ENCODE measurements around the gene CNOT4.

GRCh38 chr7:135536150-135536549 is 26.2 kb upstream of the CNOT4 start:
- TF ChIP-seq MAX (IDR thresholded peaks at IDR 0.05) (no peak), TP53 (CRISPR knock-in tag; IDR thresholded peaks at IDR 0.05) (no peak), CTCF (IDR thresholded peaks at IDR 0.05) (no peak), POLR2A (IDR thresholded peaks at IDR 0.05; ENCODE audit: low read length) (no peak), MYC (IDR thresholded peaks at IDR 0.05; ENCODE audit: borderline replicate concordance, low read length) (no peak), USF2 (IDR thresholded peaks at IDR 0.05) (no peak), JUN (IDR thresholded peaks at IDR 0.05) (no peak), JUNB (IDR thresholded peaks at IDR 0.05) (no peak), EP300 (IDR thresholded peaks at IDR 0.05) (no peak), RCOR1 (IDR thresholded peaks at IDR 0.05; ENCODE audit: low read depth, low read length) (no peak), CHD4 (IDR thresholded peaks at IDR 0.05; ENCODE audit: borderline replicate concordance) (no peak)
